TTC549 (cell line): ENCODE results near the gene C2CD2.

Experiments
- FAIRE-seq: peaks from 2 replicates; lab custom pipeline; 2012; peaks lifted over from hg19 to GRCh38; lab: Jason Lieb, UNC

Gene C2CD2

DNA sequence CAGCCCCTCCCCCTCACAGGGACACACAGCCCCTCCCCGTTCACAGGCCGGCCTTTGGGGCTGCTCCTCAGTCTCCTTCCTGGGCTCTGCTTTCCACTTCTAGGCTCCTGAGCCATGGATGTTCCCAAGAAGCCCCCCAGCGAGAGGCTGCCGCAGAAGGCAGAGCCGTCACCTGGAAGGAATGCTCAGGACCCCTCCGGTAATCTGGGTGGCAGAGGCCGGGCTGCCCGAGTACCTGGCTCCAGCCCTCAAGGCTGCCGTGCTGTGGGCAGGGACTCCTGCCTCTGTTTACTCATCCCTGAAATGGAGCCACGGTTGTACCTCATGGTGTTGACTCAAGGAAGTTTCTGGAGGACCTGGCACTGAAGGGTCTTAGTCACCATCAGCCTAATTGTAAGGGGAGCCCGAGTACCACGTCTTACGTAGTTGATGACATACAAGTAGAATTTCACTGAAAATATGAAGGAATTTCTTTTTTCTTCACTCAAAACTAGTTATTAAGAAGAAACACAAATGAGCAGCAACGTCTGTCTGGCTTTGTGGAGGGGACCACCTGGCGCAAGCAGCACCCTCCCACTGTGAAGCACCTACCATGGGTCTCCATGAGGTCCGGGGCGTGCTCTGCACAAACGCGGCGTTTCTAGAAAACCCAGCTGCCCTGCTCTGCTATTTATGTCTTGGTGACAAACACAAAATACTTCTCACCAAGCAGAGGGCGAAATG lies 108.3 kb downstream of the C2CD2 start:
- no peak for FAIRE-seq

DNA sequence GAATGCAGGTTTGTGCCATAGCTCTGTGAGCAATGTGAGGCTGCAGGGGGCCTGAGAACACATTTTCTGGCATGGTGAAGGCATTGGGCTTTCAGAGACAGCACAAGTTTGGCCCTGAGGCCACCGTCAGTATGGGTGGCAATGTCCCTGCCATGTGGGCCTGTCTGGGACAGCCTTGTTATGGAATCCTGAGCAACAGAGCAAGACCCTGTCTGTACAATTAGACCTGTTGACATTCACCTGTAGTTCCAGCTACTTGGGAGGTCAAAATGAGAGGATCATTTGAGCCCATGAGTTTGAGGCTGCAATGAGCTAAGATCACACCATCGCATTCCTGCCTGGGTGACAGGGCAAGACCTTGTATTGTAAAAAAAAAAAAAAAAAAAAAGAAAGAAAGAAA lies 110.2 kb downstream of the C2CD2 start:
- no peak for FAIRE-seq

DNA sequence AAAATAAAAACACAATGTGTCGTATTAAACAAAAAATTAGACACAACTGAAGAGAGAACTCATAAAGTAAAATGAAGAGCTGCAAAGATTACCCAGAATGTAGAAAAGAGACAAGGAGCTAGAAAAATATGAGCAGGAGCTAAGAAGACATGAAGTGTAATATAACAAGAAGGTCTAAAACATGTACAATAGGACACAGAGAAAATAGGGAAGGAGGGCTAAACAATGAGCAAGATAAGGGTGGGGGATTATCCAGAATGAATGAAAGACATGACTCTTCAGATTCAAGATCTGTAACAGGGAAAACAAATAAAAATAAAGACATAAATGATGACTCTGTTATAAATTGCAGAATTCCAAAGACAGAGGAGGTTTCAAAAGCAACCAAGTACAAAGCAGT lies 112.9 kb downstream of the C2CD2 start:
- FAIRE-seq: no peak

DNA sequence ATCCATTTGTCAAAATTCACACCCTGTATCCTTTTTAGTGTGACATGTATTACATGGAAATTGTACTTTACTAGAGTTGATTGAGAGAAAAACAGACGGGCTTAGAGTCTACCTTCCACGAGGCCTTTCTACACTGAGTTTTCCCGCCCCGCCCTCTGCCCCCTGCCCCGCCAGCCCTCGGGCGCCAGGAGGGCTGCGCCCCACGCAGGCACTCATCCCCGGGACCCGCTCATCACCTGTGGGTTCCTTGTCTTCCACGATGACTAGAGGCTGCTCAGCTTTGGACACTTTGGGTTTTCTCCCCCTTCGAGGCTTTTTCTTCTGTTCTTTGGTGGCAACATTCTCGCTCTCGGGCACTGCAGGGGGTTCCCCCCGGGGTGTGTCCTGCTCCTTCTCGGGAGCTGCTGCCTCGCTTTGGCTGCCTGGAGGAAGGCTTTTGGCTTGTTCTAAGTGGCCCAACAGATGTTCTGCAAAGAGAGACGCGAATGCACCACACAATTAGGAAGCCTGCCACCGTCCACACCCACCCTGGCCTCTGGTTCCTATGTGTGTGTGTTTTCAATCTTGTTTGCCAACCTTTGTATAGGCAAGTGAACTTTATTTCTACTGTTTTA lies 114.3 kb downstream of the C2CD2 start:
- FAIRE-seq: no peak

DNA sequence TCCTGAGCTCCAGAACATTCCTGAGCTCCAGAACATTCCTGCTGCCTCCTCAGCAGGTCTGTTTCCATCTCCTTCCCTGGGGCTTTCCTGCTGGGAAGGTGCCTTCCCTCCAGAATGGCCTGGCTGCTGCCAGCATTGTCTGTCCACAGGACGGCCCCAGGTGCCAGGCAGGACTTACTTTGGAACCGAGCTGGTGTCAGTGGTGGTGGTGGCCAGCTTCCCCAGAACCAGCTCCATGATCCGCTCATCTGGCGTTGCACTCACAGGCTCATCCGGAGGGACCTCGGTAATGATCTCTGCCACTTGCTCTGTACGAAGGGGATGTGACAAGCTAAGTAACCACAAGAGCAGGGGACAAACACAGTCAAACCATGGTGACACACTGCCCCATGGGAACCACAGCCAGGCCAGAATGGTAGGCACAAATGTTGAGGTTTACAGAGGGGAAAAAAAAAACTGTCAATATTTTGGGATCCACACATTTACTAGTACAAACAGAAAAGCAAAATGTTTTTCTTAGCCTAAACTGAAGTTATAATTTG lies 116.0 kb downstream of the C2CD2 start:
- FAIRE-seq: no peak

DNA sequence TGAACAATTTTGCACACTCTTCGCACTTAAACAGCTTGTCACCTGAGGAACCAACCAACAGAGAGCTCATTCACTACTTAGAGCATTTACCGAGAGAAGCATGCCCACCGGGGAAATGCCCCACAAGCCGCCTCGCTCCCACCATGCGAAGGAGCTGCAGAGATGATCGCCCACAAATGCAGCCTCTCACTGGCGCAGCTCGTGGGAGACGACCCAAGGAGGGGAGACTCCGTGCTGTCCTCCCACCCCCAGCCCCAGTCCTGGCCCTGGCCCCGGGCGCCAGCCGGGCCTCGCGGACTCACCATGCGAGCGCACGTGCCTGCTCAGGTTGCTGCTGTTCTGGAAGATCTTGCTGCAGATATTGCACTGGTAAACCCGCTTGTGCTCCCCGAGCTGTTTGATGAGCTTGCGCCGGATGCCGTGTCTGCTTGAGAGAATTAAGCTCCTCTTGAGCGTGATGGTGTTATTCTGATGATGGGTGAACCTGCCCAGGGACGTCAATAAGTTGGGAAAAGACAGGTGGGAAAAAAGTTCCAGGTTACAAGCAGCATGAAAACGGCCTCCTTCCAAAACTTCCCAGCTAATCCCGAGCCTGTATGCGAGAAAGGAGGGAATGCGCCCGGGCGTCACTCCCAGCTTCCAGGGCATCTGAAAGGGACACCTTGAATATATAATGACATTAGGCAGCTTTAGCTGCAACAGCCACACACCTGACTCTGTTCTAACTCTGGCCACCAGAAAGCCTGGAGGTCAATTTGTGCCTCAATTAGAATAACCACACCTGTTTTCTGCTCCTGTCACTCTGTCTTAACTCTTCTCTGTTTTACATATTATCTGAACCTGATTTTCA lies 117.4 kb downstream of the C2CD2 start:
- FAIRE-seq: no peak

DNA sequence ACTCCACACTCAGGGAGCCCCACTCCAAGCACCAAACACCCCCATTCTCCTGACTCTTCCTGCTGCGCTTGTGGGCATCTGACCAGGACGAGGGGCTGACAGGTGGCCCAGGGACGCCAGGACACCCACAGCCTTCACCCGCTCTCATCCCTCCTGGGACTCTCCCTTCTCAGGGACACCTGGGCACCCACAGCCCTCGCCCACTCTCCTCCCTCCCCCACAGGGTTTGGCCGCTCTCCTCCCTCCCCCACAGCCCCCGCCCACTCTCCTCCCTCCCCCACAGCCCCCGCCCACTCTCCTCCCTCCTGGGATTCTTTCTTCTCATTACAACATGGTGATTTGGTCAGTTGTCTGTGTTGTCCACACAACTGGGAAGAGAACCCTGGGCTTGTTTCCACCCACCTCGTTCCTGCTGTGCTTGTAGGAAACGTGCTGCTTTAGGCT lies 118.1 kb downstream of the C2CD2 start:
- no peak for FAIRE-seq
